ENCODE results near the gene OR51Q1. TPM values are rescaled to one million over a fixed set of nuclear protein-coding genes. Genes with fewer than 3 reads are reported as not detected.

The OR51Q1 gene, protein sequence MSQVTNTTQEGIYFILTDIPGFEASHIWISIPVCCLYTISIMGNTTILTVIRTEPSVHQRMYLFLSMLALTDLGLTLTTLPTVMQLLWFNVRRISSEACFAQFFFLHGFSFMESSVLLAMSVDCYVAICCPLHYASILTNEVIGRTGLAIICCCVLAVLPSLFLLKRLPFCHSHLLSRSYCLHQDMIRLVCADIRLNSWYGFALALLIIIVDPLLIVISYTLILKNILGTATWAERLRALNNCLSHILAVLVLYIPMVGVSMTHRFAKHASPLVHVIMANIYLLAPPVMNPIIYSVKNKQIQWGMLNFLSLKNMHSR
- under 1 TPM in 1 of 4 donors, not detected in 3; 0.14 TPM for polyA plus RNA-seq (ENCODE audit: insufficient read length in 4 of 4)

DNA sequence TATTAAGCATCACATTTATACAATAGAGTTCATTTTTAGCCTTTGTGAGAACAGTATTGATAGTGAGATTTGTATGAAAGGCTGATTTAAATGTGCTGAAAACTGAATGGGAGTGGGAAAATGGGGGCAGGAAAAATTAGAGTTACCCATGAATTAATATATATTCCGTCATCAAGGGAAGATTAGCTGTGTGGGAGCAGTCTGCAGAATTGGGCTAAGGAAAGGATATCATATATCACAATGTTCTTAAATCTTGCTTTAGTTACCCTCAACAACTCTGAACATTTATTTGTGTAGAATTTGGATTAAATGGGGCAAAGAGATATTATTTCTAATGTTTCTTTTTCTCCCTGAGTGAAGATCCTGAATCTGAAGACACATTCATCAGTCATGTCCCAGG, at the start of gene OR51Q1:
Gene OR51Q1, plus strand, starts transcription at position 301 of the 400 bp plus-strand sequence. Its CDS starts 90 bp downstream, at position 391.
- no peak for DNase-seq (ENCODE audit: low read depth in 4 of 4, low spot score in 3 of 4)

DNA sequence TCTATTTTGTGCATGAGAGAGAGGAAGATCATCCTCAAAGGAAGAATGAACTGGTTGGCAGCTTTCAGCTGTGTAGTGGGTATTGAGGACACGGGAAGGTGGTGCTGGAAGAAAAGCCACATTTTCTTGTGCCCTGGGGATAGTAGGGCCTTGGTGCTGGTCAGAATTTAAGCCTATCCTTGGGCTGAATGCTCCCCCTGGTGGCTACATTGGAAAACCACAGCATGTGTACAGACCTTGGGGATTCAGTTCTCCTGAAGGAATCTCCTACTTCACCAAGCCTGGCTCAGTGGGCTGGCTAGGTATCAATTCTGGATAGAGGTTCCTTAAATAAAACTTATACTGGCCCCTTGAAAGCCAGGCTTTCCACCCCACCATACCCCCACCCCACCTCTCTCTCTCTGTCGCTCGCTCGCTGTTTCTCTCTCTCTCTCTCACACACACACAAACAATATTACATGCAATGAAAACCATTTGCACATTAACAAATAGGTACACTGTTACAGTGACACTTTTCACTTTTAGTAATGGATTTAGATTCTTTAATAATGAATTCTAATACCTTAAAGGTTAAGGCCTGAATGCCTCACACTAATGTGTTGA, 41.1 kb upstream of the OR51Q1 start:
- peak in 1 of 4 donors; percentile 17 for DNase-seq (ENCODE audit: low read depth in 4 of 4, low spot score in 3 of 4)

DNA sequence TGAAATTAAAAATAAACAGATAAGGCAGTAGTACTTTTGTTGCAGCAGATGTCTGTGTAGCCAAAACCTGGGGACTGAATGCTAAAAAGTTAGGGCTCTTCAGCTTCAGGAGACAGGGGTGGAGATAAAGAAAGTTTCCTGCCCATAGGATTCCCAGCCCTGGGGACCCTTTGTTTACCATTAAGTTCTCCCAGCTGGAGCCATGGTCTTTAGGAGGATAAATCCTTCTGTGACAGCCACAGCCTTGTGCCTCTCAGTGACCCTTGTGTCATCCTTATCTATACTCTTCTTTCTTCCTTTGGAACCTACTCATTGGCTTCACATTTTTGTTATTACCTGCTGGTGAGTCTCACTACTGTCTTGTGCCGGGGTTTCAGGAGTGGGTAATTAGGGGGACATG, 38.3 kb upstream of the OR51Q1 start, which contains the start of gene OR51M1:
Gene OR51M1, plus strand, starts transcription at position 237 of the 400 bp plus-strand sequence. CDS start 5,587 bp downstream, outside the sequence.
- no peak for DNase-seq (ENCODE audit: low read depth in 4 of 4, low spot score in 3 of 4)

DNA sequence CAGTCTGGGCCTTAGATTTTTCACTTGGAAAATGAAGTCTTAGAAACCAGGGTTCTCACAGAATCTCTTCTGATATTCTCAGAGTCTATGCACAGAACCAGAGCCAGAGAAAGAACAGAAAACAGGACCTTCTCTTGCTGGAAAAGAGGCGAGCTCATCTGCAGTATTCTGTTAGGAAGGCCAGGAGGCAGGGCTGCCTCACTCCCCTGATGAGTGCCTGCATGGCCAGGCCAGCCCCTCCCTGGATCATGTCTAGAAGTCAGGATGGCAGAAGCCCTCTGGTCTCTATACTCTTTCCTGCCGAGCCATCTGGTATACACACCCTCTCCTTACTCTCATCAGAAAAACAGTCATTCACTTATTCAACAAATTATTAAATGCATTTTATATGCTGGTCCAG, 37.6 kb upstream of the OR51Q1 start:
- no peak for DNase-seq (ENCODE audit: low read depth in 4 of 4, low spot score in 3 of 4)

DNA sequence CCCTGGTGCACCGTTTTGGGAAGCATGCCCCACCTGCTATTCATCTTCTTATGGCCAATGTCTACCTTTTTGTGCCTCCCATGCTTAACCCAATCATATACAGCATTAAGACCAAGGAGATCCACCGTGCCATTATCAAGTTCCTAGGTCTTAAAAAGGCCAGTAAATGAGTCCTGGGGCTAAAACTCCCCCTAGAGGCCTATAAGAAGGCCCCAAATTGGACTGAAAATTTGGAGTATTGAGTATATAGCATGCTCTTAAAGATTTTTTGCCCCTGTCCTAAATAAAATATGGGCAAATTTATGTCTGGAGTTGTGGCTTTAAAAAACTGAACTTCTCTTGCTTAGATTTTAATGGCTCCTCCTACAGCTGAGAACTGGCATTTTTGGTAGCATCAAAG, 31.7 kb upstream of the OR51Q1 start:
- DNase-seq (ENCODE audit: low read depth in 4 of 4, low spot score in 3 of 4) = no peak

DNA sequence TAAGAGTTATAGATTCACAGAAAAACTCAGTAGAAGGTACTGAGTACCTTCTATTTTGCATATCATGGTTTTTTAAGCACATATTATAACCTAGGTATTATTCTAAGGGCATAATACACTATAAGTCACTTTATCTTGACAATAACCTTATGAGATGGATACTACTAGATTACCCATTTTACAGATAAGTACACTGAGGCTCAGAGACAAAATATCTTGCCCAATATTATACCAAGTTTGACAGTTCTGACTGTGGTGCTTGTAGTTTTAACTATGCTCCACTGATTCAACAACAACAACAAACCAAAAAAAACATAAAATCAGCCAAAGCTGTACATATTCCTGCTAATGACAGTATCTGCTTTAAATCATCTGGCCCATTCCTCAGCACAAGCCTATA, 27.8 kb upstream of the OR51Q1 start:
- no peak for DNase-seq (ENCODE audit: low read depth in 4 of 4, low spot score in 3 of 4)

DNA sequence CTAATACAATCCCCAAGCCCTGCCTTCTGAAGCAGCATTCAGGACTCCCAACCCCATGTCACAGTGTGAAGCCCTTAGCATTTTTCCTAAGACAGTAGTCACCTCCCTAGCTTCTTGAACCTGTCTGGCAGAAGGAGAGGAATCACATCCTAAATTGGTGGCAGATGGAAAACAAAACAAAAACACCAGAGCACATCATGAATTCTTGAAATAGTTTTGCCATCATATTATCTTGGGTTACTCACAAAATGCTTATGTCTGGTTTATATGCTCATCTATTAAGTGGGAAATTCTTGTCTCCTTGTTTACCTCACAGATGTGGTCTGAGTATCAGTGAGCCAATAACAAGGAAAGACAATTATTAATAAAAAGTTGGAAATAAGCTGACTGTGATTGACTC, 23.0 kb upstream of the OR51Q1 start:
- no peak for DNase-seq (ENCODE audit: low read depth in 4 of 4, low spot score in 3 of 4)

DNA sequence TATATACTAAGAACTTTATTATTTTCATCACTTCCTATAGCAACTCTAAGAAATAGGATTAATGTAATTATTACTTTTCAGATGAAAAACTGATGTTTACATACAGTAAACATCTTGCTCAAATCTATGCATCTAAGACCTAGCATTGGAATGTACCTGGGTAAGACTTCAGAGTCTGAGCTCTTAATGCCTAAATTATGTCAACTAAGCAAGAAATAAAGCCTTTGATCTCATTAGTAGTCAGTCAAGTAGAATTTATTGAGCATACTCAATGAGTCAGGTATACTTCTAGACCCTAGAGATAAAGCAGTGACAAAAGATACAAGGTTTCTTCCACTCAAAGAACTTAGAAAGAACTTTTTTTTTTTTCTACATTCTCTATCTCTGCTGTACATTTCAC, 16.7 kb upstream of the OR51Q1 start:
- no peak for DNase-seq (ENCODE audit: low read depth in 4 of 4, low spot score in 3 of 4)

DNA sequence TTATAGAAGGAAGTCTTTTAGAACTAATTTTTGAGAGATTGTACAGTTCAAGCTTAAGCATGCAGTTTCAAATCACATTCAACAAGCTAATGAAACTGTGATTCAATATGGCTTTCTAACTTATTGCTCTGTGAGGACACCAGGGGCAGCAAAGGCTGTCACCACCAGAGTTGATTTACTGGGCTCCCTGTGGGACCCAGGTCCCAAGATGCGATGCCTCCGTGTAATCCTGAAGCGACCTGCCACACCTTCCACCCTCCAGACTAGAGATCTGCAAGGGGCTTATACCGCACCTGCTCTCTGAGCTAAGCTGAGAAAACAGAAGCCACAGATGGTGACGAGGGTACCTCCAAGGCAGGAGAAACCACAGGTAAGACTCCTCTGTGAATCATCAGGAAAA, 918 bp upstream of the OR51Q1 start:
- DNase-seq (ENCODE audit: low read depth in 4 of 4, low spot score in 3 of 4) = no peak

DNA sequence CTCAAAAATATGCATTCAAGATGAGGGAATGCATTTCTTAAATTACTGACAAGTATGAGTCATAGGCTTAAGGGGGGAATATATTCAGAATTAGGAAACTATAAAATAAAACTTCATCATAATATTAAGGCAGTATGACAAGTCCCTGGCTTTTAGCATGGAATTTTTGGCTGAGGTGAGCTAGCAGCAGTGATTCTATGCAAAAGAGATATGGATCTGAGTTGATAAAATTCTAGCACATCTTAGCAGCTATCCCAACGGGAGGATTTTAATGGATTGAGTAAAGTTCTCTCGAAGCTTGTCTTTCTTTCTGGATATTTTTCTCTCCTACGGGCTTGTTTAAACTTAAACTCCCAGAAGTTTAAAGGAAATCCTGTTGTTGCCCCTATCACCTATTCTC, 1.2 kb downstream of the OR51Q1 start:
- no peak for DNase-seq (ENCODE audit: low read depth in 4 of 4, low spot score in 3 of 4)

DNA sequence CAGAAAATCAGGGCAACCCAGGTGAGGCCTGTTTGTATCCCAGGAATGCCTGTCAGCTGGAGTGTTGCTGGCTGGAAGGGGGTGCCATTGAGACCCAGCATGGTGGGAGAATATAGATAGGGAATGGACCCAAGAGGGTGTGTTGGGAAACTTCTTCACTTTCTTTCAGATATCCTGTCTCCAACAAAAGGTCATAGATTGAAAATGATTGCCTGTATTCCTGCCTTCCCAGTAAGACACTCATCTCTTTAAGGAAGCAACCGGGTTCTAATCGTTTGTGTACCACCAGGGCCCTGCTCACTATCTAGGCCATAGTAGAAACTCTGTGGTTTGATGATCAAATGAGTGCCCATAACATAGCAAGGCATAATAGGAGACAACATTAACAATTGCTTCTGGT, 19.5 kb downstream of the OR51Q1 start, which contains the start of gene OR51I1:
Gene OR51I1, minus strand, starts transcription at position 101 of the 400 bp plus-strand sequence. Its CDS starts 0 bp downstream, at position 101.
- DNase-seq (ENCODE audit: low read depth in 4 of 4, low spot score in 3 of 4) = no peak

DNA sequence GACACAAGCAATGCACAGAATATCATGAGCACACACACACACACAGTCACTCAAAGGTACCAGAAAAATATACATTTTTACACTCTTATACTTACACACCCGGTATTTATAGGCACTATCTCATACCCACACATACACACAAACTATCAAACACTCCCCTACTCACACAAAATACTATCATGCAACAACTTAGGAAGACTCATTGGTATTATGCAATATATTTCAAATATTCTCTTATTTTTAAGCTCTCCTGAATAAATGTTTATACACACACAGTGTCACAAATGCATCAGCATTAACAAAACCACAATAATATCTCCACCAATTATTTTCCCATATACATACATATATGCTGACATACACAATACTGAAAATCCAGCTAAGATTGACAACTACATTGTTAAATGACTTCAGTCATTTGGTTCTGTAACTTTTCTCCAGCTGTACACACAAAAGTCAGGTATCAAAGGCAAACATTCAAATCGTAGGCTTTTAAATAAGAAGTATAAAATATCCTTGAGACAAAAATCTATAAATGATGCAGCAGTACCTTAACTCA, 22.0 kb downstream of the OR51Q1 start:
- DNase-seq (ENCODE audit: low read depth in 4 of 4, low spot score in 3 of 4) = no peak

DNA sequence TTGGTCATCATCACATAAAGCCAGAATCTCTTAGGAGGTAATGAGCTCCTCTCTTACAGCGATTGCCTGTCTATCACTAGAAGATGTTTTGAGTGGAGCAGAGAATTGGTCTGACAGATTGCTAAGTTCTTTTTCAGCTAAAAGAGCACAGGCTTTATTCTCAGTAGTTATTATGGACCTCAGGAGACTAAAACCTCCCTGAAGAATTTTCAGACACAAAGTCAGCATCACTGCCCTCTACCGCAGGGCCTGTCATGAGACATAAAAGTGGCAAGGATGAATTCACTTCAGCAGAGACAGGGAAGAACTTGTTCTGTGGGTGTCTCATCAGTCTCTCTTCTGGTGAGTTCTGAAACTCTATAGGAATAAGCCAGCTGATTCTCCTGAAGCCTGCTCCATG, 27.1 kb downstream of the OR51Q1 start, which contains the start of gene OR51I2:
Gene OR51I2, plus strand, starts transcription at position 301 of the 400 bp plus-strand sequence. CDS start 4,166 bp downstream, outside the sequence.
- DNase-seq (ENCODE audit: low read depth in 4 of 4, low spot score in 3 of 4) = no peak

DNA sequence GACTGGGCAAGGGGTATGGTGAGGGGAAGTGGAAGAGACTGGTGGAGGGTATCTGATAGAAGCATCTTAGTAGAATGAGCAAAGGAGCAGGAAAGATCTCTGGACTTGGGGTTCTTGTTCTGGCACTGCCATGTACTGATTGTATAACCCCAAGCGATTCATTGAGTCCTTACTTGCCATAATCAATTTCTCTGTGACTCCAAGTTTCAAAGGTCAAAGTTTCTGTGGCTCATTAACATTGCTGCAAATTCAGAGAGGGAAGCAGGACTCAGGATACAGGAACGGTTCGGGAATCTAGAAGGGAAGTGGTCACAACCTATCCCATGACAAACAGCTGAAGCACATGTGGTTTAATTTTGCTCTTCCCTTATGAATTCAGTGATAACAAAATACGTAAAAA, 27.5 kb downstream of the OR51Q1 start:
- DNase-seq (ENCODE audit: low read depth in 4 of 4, low spot score in 3 of 4) = no peak

DNA sequence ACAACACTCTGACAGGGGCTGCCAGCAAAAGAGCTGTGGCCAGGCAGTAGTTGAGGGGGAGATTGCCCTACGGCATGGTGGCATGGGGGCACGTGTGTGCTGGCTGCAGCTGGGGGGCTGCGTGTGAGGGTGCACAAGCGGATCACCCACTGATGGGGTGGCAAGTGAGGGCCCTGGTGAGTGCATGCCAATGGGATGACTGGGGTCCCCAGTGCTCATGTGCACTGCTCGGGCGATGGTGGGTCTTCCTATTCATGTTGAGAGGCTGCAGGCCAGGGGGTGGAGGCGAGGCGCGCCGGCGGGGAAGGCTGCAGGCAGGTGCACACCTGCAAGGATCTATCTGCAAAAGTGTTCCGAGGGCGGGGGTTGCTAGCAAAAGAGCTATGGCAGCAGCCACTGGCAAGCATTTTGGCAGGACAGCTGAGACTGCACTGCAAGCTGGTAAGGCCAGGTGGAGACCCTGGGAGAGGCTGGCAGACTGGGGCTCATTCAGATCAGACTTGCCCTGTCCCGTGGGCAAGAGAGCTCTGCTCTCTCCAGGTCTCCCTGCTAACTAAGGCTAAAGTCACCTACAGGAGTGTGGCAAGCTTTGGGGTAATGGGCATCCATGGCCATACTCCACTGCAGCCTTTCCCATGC, 39.2 kb downstream of the OR51Q1 start:
- DNase-seq (ENCODE audit: low read depth in 4 of 4, low spot score in 3 of 4) = no peak

DNA sequence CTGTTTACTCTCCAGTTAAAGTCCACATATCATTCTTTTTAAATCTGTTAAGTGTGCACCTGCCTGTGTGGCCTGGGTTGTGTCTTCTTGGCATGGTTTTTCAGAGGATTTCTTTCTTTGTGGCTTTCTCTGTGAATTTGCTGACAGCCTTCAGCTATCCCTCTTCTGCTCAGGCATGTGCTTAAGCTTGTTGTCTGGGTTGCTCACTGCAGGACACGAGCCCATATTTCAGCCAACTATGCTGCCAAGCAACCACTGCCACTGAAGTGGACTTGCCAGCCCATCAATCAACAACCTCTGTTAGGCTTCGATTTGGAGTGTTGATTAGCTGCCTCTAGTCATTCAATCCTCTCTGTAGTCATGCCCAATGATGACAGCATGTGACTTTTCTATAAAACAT, 45.6 kb downstream of the OR51Q1 start:
- no peak for DNase-seq (ENCODE audit: low read depth in 4 of 4, low spot score in 3 of 4)

Other genes with a start within 250 kb of the OR51Q1 start
- not detected for gene OR51V1, start 221.4 kb upstream of the OR51Q1 start, polyA plus RNA-seq (ENCODE audit: insufficient read length in 4 of 4)
- gene HBB, start 195.0 kb upstream of the OR51Q1 start, polyA plus RNA-seq (ENCODE audit: insufficient read length in 4 of 4) = 1,000 to 10,000 TPM in 1 of 4 donors, 100 to 1,000 TPM in 2, 10 to 100 TPM in 1; 99.7 to 2,476 (median 158) TPM
- 1 to 10 TPM; 1.1 to 2.9 (median 1.5) TPM for gene HBD, start 187.6 kb upstream of the OR51Q1 start, polyA plus RNA-seq (ENCODE audit: insufficient read length in 4 of 4)
- 10 to 100 TPM in 1 of 4 donors, 1 to 10 TPM in 3; 6.7 to 37.9 (median 9.1) TPM for gene HBG1, start 172.3 kb upstream of the OR51Q1 start, polyA plus RNA-seq (ENCODE audit: insufficient read length in 4 of 4)
- gene HBG2, start 167.3 kb upstream of the OR51Q1 start, polyA plus RNA-seq (ENCODE audit: insufficient read length in 4 of 4) = over 10,000 TPM in 1 of 4 donors, 1,000 to 10,000 TPM in 3; 1,504 to 42,529 (median 2,280) TPM
- 10 to 100 TPM in 2 of 4 donors, 1 to 10 TPM in 2; 4.2 to 97.8 (median 8.2) TPM for gene HBE1, start 152.2 kb upstream of the OR51Q1 start, polyA plus RNA-seq (ENCODE audit: insufficient read length in 4 of 4)
- under 1 TPM in 2 of 4 donors, not detected in 2; 0.26 to 0.38 TPM for gene OR51B4, start 120.2 kb upstream of the OR51Q1 start, polyA plus RNA-seq (ENCODE audit: insufficient read length in 4 of 4)
- gene OR51B2, start 97.8 kb upstream of the OR51Q1 start, polyA plus RNA-seq (ENCODE audit: insufficient read length in 4 of 4) = not detected
- gene OR51B5, start 78.6 kb upstream of the OR51Q1 start, polyA plus RNA-seq (ENCODE audit: insufficient read length in 4 of 4) = under 1 TPM; 0.17 to 0.43 (median 0.41) TPM
- not detected for gene OR51B6, start 70.6 kb upstream of the OR51Q1 start, polyA plus RNA-seq (ENCODE audit: insufficient read length in 4 of 4)
- not detected for gene OR51M1, start 38.3 kb upstream of the OR51Q1 start, polyA plus RNA-seq (ENCODE audit: insufficient read length in 4 of 4)
- not detected for gene OR51I1, start 19.4 kb downstream of the OR51Q1 start, polyA plus RNA-seq (ENCODE audit: insufficient read length in 4 of 4)
- not detected for gene OR51I2, start 27.2 kb downstream of the OR51Q1 start, polyA plus RNA-seq (ENCODE audit: insufficient read length in 4 of 4)
- not detected for gene OR52D1, start 66.6 kb downstream of the OR51Q1 start, polyA plus RNA-seq (ENCODE audit: insufficient read length in 4 of 4)
- not detected for gene UBQLN3, start 87.8 kb downstream of the OR51Q1 start, polyA plus RNA-seq (ENCODE audit: insufficient read length in 4 of 4)
- 1 to 10 TPM in 1 of 4 donors, under 1 TPM in 3; 0.33 to 1.2 (median 0.51) TPM for gene UBQLNL, start 94.6 kb downstream of the OR51Q1 start, polyA plus RNA-seq (ENCODE audit: insufficient read length in 4 of 4)
- gene OR52H1, start 126.4 kb downstream of the OR51Q1 start, polyA plus RNA-seq (ENCODE audit: insufficient read length in 4 of 4) = not detected
- under 1 TPM in 1 of 4 donors, not detected in 3; 0.20 TPM for gene OR52B6, start 158.8 kb downstream of the OR51Q1 start, polyA plus RNA-seq (ENCODE audit: insufficient read length in 4 of 4)
- gene TRIM6, start 174.5 kb downstream of the OR51Q1 start, polyA plus RNA-seq (ENCODE audit: insufficient read length in 4 of 4) = 10 to 100 TPM in 3 of 4 donors, 1 to 10 TPM in 1; 3.4 to 69.0 (median 16.9) TPM
- gene TRIM34, start 202.9 kb downstream of the OR51Q1 start, polyA plus RNA-seq (ENCODE audit: insufficient read length in 4 of 4) = 10 to 100 TPM; 10.4 to 11.1 (median 10.5) TPM